Retinal pigment epithelial cell (primary cell): ENCODE results near the gene ECEL1.

Source experiments
- DNase-seq: peaks from one replicate; pipeline ENCODE4 v3.0.0-alpha.2; 2010; ENCODE audit warnings: low read depth
- H3K4me3 ChIP-seq: 2 replicates; pipeline ENCODE4 v1.5.1; 2011; ENCODE audit warnings: mild to moderate bottlenecking, low read length, control low read depth, moderate library complexity
- TF ChIP-seq, protein P1 (sequence below): conservative IDR thresholded peaks from 2 replicates; pipeline ENCODE4 v1.5.1; 2011; ENCODE audit warnings: low read depth, low read length, control low read depth, inconsistent platforms

Gene ECEL1

GRCh38 chr2:232525199-232525598, 37.6 kb upstream of the ECEL1 start:
- no peak overlapping the region for H3K4me3 ChIP-seq
- no peak for DNase-seq
- TF ChIP-seq, protein P1, sequence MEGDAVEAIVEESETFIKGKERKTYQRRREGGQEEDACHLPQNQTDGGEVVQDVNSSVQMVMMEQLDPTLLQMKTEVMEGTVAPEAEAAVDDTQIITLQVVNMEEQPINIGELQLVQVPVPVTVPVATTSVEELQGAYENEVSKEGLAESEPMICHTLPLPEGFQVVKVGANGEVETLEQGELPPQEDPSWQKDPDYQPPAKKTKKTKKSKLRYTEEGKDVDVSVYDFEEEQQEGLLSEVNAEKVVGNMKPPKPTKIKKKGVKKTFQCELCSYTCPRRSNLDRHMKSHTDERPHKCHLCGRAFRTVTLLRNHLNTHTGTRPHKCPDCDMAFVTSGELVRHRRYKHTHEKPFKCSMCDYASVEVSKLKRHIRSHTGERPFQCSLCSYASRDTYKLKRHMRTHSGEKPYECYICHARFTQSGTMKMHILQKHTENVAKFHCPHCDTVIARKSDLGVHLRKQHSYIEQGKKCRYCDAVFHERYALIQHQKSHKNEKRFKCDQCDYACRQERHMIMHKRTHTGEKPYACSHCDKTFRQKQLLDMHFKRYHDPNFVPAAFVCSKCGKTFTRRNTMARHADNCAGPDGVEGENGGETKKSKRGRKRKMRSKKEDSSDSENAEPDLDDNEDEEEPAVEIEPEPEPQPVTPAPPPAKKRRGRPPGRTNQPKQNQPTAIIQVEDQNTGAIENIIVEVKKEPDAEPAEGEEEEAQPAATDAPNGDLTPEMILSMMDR, result no peak

DNA sequence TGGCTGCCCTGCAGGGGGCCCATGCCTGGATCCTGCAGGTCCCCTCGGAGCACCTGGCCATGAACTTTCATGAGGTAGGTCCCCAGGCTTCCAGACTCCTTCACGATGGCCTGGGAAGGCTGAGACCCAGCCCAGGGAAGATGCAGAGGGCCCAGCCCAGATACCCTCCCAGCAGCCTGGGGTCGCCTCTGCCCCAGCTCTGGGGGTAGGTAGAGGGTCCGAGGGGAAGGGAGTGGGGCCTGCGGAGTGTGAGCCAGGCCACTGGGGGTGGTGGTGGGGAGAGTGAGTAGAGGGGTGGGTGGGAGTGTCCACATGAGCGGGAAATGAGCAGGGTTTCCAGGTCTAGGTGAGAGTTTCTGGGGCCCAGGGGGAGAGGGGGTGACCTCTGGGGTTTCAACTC, 37.1 kb upstream of the ECEL1 start:
- no peak overlapping the region for H3K4me3 ChIP-seq
- TF ChIP-seq, protein P1, result no peak
- DNase-seq, result no peak

DNA sequence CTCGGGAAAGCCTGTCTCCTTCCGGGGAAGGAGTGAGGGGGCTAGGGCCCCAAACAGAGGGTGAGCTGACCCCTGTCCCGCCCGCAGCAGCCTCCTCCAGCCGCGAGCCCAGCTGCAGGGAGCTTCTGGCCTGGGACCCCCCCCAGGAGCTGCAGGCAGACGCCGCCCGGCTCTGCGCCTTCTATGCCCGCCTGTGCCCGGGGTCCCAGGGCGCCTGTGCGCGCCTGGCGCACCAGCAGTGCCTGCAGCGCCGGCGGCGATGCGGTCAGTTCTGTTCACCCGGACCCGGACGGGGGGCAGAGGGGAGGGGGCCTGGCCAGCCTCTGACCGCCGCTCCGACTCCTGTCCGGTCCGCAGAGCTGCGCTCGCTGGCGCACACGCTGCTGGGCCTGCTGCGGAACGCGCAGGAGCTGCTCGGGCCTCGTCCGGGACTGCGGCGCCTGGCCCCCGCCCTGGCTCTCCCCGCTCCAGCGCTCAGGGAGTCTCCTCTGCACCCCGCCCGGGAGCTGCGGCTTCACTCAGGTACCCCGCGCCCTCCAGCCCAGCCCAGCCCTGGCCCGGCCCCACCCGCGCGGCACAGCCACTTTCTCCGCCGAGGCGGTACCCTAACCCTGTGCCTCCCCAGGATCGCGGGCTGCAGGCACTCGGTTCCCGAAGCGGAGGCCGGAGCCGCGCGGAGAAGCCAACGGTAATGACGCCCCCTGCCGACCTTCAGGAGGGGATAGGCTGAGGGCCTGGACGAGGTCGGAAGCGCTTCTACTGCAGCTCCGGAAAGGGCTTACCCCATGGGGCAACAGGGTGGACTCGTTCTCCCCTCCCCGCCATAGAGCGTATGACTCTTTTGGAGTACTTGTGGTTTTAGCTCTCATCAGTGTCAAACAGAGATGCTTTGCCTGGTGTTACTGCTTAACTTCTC, 36.3 kb upstream of the ECEL1 start:
- H3K4me3 ChIP-seq, result no peak overlapping the region
- TF ChIP-seq, protein P1, result peak; percentile 47
- no peak for DNase-seq

DNA sequence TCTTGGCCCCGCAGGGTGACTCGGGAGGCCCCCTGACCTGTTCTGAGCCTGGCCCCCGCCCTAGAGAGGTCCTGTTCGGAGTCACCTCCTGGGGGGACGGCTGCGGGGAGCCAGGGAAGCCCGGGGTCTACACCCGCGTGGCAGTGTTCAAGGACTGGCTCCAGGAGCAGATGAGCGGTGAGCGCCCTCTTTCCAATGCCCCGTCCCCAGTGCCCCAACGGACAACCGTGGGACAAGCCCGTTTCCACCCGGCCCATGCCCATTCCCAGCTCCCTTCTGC, 35.7 kb upstream of the ECEL1 start:
- DNase-seq, result no peak
- TF ChIP-seq, protein P1, result no peak
- no peak overlapping the region for H3K4me3 ChIP-seq

GRCh38 chr2:232522623-232523401, 35.2 kb upstream of the ECEL1 start:
- H3K4me3 ChIP-seq, result no peak overlapping the region
- TF ChIP-seq, protein P1, result no peak
- no peak for DNase-seq

DNA sequence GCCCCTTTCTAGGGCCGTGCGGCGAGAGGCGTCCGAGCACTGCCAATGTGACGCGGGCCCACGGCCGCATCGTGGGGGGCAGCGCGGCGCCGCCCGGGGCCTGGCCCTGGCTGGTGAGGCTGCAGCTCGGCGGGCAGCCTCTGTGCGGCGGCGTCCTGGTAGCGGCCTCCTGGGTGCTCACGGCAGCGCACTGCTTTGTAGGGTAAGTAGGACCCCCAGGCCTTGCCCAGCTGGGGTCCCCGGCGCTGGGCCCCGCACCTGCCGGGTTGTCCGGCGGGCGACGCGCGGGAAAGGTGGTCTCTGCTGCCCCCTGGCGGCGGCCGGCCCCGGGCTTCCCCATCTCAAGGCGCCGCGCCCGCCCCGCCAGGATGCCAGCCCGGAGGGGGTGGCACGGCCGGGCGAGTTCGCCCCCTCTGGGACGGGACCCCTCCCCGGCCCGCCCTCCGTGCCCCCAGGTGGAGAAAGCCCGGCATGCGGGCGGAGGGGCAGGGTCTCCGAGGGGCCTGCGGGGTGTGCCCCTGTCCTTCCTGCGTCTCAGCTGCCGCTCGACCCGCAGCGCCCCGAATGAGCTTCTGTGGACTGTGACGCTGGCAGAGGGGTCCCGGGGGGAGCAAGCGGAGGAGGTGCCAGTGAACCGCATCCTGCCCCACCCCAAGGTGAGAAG, 34.5 kb upstream of the ECEL1 start:
- TF ChIP-seq, protein P1, result peak; percentile 58
- DNase-seq, result no peak
- H3K4me3 ChIP-seq, result no peak overlapping the region
